ENCODE results near the gene SULT4A1. TPM values are rescaled to one million over a fixed set of nuclear protein-coding genes. Genes with fewer than 3 reads are reported as not detected.

SULT4A1 gene
- total RNA-seq, 2 donors from 2014 or later: 0.26 TPM; not detected in 1

DNA sequence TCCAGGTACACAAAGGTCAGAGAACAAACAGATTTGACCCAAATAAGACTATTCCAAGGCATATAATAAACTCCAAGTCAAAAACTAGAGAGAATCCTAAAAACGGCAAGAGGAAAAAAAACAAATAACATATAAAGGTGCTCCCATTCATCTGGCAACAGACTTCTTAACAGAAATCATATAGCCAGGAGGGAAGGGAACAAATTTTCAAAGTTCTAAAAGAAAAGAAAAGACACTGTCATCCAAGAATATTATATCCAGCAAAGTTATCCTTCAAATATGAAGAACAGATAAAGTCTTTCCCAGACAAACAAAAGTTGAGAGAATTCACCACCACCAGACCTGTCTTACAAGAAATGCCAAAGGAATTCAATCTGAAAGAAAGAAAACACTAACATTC, 61.3 kb downstream of the SULT4A1 start:
- ATAC-seq: no peak
- no peaks in the 10 kb centered on the region for H3K36me3 ChIP-seq (replicated peaks in 1 of 2; ENCODE audit: insufficient read depth in 1 of 2, low read depth in 2 of 2)

DNA sequence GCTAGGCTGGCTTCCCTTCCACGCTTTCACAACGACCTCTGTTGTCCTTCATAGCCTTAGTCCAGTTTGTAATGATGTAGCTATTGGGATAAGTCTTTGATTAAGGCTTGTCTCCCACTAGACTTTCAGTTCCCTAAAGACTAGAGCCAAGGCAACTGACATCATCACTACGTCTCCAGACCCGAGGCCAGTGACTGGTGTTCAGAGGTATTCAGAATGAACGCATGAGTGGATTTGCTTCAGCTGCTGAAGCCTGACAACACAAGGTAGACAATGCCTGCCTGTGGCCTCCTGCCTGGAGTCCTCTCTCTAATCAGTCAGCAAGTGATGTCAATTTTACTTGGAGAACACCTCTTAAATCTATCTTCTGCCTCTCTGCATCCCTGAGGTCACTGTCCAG, 63.8 kb downstream of the SULT4A1 start:
- Histone ChIP-seq H3K4me1 (no peaks in the 10 kb centered on the region), H3K27ac (no peak overlapping the region), H3K27me3 (no peaks in the 10 kb centered on the region), H3K4me3 (no peak overlapping the region), H3K9me3 (no peaks in the 10 kb centered on the region), H3K36me3 (replicated peaks in 1 of 2; ENCODE audit: insufficient read depth in 1 of 2, low read depth in 2 of 2) (no peaks in the 10 kb centered on the region)
- intact Hi-C loops (cut with DNase I): no loop called here
- no peak for ATAC-seq
- no peak for DNase-seq
- no peak for TF ChIP-seq POLR2A (IDR thresholded peaks at IDR 0.05)
- no peak for TF ChIP-seq CTCF (IDR thresholded peaks at IDR 0.05)
- 78 to 79% methylated on average over 5 of the region's 5 CpGs for WGBS, 2 donors

More for the DNA sequence above, 61.3 kb downstream of the SULT4A1 start:
- Histone ChIP-seq H3K27ac (no peak overlapping the region), H3K4me1 (no peaks in the 10 kb centered on the region), H3K27me3 (no peaks in the 10 kb centered on the region), H3K9me3 (no peaks in the 10 kb centered on the region), H3K4me3 (no peak overlapping the region)
- TF ChIP-seq CTCF (IDR thresholded peaks at IDR 0.05) (no peak), POLR2A (IDR thresholded peaks at IDR 0.05) (no peak)
- 78 to 83% methylated on average over 1 of the region's 1 CpG for WGBS, 2 donors
- intact Hi-C loops (cut with DNase I): no loop called here
- no peak for DNase-seq

GRCh38 chr22:43796567-43796966, 65.7 kb downstream of the SULT4A1 start:
- DNase-seq: no peak
- H3K27me3 ChIP-seq: no peaks in the 10 kb centered on the region
- no peaks in the 10 kb centered on the region for H3K9me3 ChIP-seq
- TF ChIP-seq CTCF (IDR thresholded peaks at IDR 0.05) (no peak), POLR2A (IDR thresholded peaks at IDR 0.05) (no peak)
- no peaks in the 10 kb centered on the region for H3K36me3 ChIP-seq (replicated peaks in 1 of 2; ENCODE audit: insufficient read depth in 1 of 2, low read depth in 2 of 2)
- intact Hi-C loops (cut with DNase I): no loop called here
- no peak for ATAC-seq
- H3K4me1 ChIP-seq: no peaks in the 10 kb centered on the region
- H3K27ac ChIP-seq: no peak overlapping the region
- WGBS, 2 donors: 68 to 86% methylated on average over 8 of the region's 8 CpGs
- no peak overlapping the region for H3K4me3 ChIP-seq

- 75 to 90% methylated on average over 7 of the region's 7 CpGs for WGBS, 2 donors
- no peak for TF ChIP-seq POLR2A (IDR thresholded peaks at IDR 0.05)
- TF ChIP-seq CTCF (IDR thresholded peaks at IDR 0.05): no peak
- no peak overlapping the region for H3K27ac ChIP-seq
- H3K9me3 ChIP-seq: no peaks in the 10 kb centered on the region
- no peaks in the 10 kb centered on the region for H3K4me1 ChIP-seq
- H3K4me3 ChIP-seq: no peak overlapping the region
- no peaks in the 10 kb centered on the region for H3K36me3 ChIP-seq (replicated peaks in 1 of 2; ENCODE audit: insufficient read depth in 1 of 2, low read depth in 2 of 2)
- no peak for DNase-seq
- H3K27me3 ChIP-seq: no peaks in the 10 kb centered on the region
- ATAC-seq: no peak
- intact Hi-C loops (cut with DNase I): no loop called here
These were observed 67.0 kb downstream of the SULT4A1 start for GRCh38 chr22:43795320-43795719.

GRCh38 chr22:43792905-43793304, 69.4 kb downstream of the SULT4A1 start:
- Histone ChIP-seq H3K36me3 (replicated peaks in 1 of 2; ENCODE audit: insufficient read depth in 1 of 2, low read depth in 2 of 2) (no peaks in the 10 kb centered on the region), H3K4me3 (no peak overlapping the region), H3K27ac (no peak overlapping the region), H3K4me1 (no peaks in the 10 kb centered on the region), H3K27me3 (no peaks in the 10 kb centered on the region), H3K9me3 (no peaks in the 10 kb centered on the region)
- ATAC-seq (no peak), DNase-seq (no peak)
- TF ChIP-seq CTCF (IDR thresholded peaks at IDR 0.05) (no peak), POLR2A (IDR thresholded peaks at IDR 0.05) (no peak)
- WGBS, 2 donors: 70 to 88% methylated on average over 5 of the region's 5 CpGs
- intact Hi-C loops (cut with DNase I): no loop called here

Data from body of pancreas (tissue), 4 donors.